Dermis microvascular lymphatic vessel endothelial cell (primary cell): Measurements from ENCODE around the gene COX5B. TPM values are rescaled to one million over a fixed set of nuclear protein-coding genes. Genes with fewer than 3 reads are reported as not detected.

Experiments used
- DNase-seq, 2 donors: peaks; one replicate each; pipeline versions ENCODE4 v3.0.0 to v3.0.0-alpha.2; 2010; ENCODE audit warnings: low read depth in 2 of 2
- total RNA-seq: library from RNA; depleted of rRNA; stranded (reverse); fragments of >200 nt; gene quantifications from 2 replicates; pipeline ENCODE4 v1.2.1, GENCODE V29; 2014

The COX5B gene
- total RNA-seq, 1 donor from 2014 or later, result 449 TPM

GRCh38 chr2:97653874-97654273 is 8.0 kb downstream of the COX5B start:
- DNase-seq, result no peak

- no peak for DNase-seq
Observed at GRCh38 chr2:97654309-97654708, 8.4 kb downstream of the COX5B start.

- DNase-seq, result no peak
Observed at GRCh38 chr2:97654791-97655190, 8.9 kb downstream of the COX5B start.

GRCh38 chr2:97656129-97656755 is 10.4 kb downstream of the COX5B start:
- no peak for DNase-seq

GRCh38 chr2:97656905-97657587 is 11.2 kb downstream of the COX5B start:
- no peak for DNase-seq

- no peak for DNase-seq
Observed at GRCh38 chr2:97657986-97658690, 12.3 kb downstream of the COX5B start.

GRCh38 chr2:97658691-97659157 is 12.9 kb downstream of the COX5B start:
- no peak for DNase-seq

GRCh38 chr2:97659256-97660043 is 13.6 kb downstream of the COX5B start:
- DNase-seq, result no peak

GRCh38 chr2:97660044-97660774 is 14.3 kb downstream of the COX5B start:
- DNase-seq, result no peak

- DNase-seq, result peak in 1 of 2 donors; percentile 31
Observed at GRCh38 chr2:97660775-97661389, 15.0 kb downstream of the COX5B start.

GRCh38 chr2:97661927-97662326 is 16.1 kb downstream of the COX5B start:
- no peak for DNase-seq

GRCh38 chr2:97662386-97662894 is 16.6 kb downstream of the COX5B start:
- DNase-seq, result peak in 1 of 2 donors; percentile 17

GRCh38 chr2:97662895-97663625 is 17.2 kb downstream of the COX5B start:
- DNase-seq, result peak; percentile 17 to 76

- DNase-seq, result no peak
Observed at GRCh38 chr2:97663626-97663961, 17.7 kb downstream of the COX5B start.

- DNase-seq, result peak; percentile 95 to 99
Observed at GRCh38 chr2:97663962-97664635, 18.2 kb downstream of the COX5B start, which contains the start of gene ACTR1B. Gene ACTR1B, minus strand, starts transcription at chr2:97664044. Its CDS starts 154 bp downstream, at chr2:97663890.

GRCh38 chr2:97664636-97664970 is 18.7 kb downstream of the COX5B start:
- DNase-seq, result no peak

GRCh38 chr2:97669448-97669847 is 23.6 kb downstream of the COX5B start, which contains the start of gene C2orf92:
Gene C2orf92, plus strand, starts transcription at chr2:97669713. Its CDS starts 76 bp downstream, at chr2:97669789.
- DNase-seq, result no peak

GRCh38 chr2:97670471-97670870 is 24.6 kb downstream of the COX5B start:
- DNase-seq, result no peak

- no peak for DNase-seq
Observed at GRCh38 chr2:97671526-97671925, 25.7 kb downstream of the COX5B start.
